Hematopoietic multipotent progenitor cell (in vitro differentiated cells): ENCODE data around the gene ADAMTS2. TPM values are rescaled to one million over a fixed set of nuclear protein-coding genes. Genes with fewer than 3 reads are reported as not detected.
"Not testable (repeated sequence)": the region's sequence is repeated elsewhere in the genome, so short reads cannot be mapped to it uniquely, and the experiment has no call there.

Experiments
- DNase-seq, 3 donors: peaks; one replicate each; pipeline ENCODE4 v3.0.0-alpha.2; 2011 to 2015; ENCODE audit warnings: low read depth in 2 of 3, low spot score in 2 of 3
- total RNA-seq: library from RNA; depleted of rRNA; stranded (reverse); fragments of >200 nt; gene quantifications from one replicate; pipeline ENCODE4 v1.2.3, GENCODE V29; 2012

Gene ADAMTS2
- total RNA-seq, 1 donor: 0.27 TPM

- DNase-seq: no peak
Observed at GRCh38 chr5:179120951-179121666, 224.2 kb downstream of the ADAMTS2 start.

DNA sequence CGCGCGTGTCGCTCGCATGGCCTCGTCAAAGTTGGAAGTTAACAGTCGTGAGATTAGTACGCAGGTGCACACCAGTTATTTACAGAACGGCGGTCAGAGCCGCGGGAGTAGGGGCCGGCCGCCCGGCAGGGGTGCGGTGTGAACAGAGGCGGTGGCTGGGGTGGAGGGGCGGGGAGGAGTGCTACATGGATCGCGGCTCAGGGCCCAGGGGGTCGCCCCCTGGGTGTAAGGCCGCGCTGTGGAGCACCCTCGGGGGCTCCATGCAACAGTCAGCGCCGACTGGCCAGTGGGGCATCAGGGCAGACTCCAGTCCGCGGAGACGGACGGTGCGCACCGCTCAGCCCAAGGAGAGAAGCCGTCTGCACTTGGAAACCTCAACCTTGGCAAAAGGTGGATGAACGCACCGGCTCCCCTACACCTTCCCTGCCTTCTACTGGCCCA, 224.8 kb downstream of the ADAMTS2 start:
- DNase-seq: no peak

DNA sequence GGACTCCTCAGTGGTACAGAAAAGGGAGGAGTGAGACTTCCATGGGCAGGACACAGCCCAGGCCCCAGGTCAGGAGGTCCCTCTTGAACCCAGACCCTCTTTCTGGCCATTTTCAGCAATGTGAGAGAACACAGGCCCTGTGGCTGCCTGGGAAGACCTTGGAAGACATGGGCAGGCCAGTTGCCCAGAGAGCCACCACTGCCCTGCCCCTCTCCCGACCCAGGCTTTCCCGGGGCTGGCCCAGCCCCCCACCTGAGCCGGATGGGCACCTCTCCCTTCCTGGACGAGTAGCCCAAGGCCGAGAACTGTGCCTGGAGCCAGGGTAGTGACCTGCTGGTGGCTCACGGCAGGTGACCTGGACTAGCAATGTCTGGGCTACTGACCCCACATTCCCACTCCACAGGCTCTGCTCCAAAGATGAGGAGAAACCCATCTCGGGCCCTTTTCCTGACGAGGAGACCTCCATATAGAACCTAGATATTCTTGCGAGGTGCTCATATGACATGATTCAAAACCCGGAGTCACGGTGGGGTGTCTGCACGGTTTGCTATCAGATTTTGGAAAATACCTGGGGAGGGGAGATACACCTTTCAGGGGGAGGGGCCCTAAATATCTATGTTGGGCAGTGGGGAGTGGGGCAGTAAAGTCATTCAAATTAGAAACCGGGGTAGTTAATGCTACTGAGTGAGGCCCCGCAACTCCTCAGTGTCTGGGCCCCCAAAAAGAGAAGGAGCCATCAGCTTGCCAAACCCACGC, 225.7 kb downstream of the ADAMTS2 start:
- no peak for DNase-seq

DNA sequence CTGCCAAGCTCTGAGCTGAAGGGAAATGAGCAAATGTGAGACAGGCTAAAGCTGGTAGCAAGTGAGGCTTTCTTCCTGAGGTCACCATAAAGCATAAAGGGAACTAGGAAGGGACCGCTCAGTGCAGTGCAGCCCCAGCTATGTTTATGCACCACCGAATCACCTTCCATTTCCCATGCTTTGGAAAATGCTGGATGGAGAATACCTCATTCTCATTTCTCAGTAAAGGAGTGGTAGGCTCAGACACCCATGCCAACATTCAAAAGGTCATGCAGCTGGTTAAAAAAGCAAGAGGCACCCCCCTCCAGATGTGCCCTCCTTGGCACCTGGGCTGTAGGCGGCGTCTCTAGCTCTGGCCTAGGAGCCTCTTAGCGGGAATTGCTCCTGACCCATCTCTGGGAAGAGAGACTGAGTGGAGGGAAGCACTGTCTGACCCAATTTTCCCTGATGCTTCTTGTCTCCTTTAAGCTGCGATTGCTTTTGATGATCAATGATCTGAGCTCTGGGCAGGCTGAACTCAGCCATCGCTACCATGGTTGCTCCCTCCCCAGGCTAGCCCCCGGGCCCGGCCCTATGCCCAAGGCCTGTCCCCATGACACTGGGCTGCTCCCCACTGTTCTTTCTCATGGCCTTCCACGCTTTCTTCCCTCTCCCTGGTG, 226.4 kb downstream of the ADAMTS2 start:
- DNase-seq: no peak

DNA sequence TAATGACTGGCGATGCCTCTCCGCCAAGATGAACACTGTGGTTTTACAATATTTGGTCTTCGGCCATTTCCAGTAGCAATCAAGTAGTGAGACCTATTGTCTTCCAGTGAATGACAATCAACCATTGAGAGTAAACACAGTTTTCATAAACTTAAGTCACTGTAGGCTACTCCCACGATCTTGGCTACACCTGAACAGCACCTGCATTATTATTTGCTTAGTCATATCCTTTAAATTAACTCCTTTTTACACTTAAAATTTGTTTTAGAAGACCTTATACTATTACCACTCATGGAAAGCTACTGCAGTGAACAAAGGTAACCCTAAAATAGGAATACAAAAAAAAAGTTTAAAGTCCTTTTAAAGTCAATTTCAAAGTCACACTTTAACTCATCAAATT, 226.9 kb downstream of the ADAMTS2 start:
- DNase-seq: no peak

DNA sequence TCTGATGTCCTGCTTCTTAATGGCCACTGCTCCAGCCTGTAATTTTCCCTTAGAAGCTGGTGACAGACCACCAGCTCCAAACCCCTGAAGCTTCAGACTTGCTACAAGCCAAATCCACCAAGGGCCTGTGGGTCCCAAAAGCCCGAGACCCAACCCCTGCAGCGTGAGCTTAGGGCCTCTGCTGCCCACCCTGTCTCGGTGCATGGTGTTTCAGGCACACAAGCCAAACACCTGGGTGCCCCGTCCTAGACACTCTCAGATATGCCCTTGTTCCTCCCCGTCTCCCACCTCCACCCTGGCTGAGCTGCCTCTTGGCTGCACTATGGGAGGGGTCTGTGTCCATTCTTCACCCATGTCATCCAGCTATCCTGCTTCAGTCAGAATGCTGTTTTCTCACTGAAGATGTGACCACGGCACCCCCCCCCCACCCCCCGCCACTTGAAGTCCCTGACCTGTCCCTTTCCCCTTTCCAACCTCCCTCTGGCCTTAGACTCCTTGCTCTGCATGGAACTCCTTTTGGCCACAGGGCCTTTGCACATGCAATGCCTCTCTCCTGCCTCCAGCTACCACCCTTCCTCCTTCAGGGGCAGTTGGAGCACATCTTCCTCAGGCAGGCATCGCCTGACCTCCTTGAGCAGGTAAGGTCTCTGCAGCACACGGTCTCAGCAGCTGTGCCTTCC, 229.3 kb downstream of the ADAMTS2 start:
- no peak for DNase-seq

DNA sequence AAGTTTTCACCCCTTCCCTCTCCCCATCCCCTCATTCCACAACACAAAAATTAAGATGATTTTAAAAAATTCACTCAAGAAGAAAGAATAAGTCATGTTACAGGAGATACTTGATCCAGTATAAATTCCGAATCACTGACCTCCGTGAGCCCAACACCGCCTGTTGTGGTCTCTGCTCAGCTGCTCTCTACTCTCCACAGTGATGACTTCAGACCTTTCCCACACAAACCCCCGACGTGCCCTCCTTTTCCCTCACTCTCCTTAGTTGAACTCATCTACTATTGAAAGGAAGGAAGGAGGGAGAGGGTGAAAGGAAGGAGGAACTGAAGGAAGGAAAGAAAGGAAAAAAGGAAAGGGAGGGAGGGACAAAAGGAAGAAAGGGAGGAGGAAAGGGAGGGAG, 230.0 kb downstream of the ADAMTS2 start:
- no peak for DNase-seq

DNA sequence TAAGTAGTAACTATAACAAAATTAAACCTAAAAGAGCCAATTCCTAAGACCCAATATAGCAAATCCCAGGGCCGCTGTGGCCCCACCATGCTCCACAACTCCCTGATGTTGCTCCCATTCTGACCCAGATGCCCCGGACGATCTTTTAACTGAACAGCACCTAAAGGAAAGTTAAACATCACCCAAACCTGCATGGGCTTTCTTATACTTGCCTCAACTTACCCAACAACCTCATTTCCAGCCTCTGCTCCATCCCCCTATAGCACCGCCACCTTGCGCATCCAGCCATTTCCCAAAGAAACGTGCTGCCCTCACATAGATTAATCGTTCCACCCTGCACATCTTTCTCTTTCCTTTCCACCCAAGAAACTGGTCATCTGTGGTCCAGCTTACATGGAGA, 230.5 kb downstream of the ADAMTS2 start:
- no peak for DNase-seq

- no peak for DNase-seq
Observed at GRCh38 chr5:179113945-179114641, 231.2 kb downstream of the ADAMTS2 start.

GRCh38 chr5:179113143-179113530, 232.1 kb downstream of the ADAMTS2 start:
- DNase-seq: no peak

GRCh38 chr5:179112469-179113142, 232.7 kb downstream of the ADAMTS2 start:
- no peak for DNase-seq

- DNase-seq: no peak
Observed at GRCh38 chr5:179111267-179112207, 233.7 kb downstream of the ADAMTS2 start.

DNA sequence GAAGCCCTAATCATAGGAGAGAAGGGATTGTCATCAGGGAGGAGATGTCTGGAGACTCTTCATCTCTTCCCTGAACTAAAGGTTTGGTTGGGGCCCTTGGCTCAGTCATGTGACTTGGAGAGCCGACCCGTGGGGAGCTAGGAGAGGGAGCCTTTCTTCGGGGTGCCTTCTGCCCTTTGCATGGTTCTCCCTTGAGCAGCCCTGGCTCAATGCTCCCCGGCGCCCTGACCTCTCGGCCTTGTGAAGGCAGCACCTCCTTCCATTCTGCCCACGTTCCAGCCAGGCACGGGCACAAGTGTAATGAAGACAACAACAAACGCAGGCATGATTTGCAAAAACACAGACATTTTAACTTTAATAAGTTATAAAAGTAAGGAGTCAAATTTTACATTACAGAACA, 234.7 kb downstream of the ADAMTS2 start:
- DNase-seq: no peak

- DNase-seq: not testable (repeated sequence)
Observed at GRCh38 chr5:179101282-179101681, 244.0 kb downstream of the ADAMTS2 start.

DNA sequence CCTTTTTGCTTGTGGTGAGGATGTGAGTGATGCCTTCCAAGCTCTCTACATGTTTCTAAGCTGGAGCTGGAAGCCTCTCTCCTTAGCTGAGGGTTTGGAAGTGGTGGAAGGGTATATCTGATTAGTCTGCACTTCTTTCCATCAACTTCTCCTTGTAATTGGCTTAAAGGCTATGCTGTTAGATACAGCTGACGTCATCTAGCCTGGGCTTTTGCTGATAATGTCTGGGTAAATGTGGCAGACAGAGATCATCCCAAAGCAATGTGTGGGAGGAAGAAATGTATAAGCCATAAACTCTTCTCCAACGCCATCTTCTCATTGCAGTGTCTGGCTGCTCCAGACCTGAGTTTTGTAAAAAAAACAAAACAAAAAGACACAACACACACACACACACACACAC, 255.8 kb downstream of the ADAMTS2 start:
- DNase-seq: no peak

- DNase-seq: no peak
Observed at GRCh38 chr5:179080724-179081123, 264.5 kb downstream of the ADAMTS2 start.

- DNase-seq: no peak
Observed at GRCh38 chr5:179079165-179079987, 265.9 kb downstream of the ADAMTS2 start.

DNA sequence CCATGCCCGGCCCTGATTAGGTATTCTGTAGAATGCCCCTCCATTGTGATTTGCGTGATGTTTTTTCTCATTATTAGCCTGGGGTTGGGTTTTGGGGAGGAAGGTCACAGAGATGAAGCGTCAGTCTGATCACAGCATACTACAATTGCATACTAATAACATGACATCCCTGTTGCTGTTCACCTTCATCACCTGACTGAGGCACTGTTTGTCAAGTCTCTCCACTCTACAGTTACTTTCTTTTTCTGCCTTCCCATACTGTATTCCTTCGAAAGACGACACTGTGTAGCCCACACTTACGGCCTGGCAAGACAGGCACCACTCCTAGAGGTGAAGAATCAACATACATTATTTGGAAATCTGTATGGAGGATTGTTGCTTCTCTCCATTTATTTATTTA, 279.6 kb downstream of the ADAMTS2 start:
- no peak for DNase-seq
